Nephron progenitor cell (in vitro differentiated cells): ENCODE data around the gene ACTL6B.
"Not testable (repeated sequence)": the region's sequence is repeated elsewhere in the genome, so short reads cannot be mapped to it uniquely, and the experiment has no call there.

Experiments
- DNase-seq: peaks from one replicate; pipeline ENCODE4 v3.0.0; 2021
- H3K27ac Mint-ChIP-seq: 2 replicates; pipeline ENCODE4 v1.8.0; 2021; ENCODE audit warnings: mild to moderate bottlenecking, moderate library complexity, mixed read lengths
- H3K27me3 Mint-ChIP-seq: 2 replicates; pipeline ENCODE4 v1.8.0; 2021; ENCODE audit warnings: mild to moderate bottlenecking, low read depth, mixed read lengths; ENCODE audit not compliant: poor library complexity
- H3K36me3 Mint-ChIP-seq: 2 replicates; pipeline ENCODE4 v1.8.0; 2021; ENCODE audit warnings: low read depth, mixed read lengths
- H3K4me1 Mint-ChIP-seq: 2 replicates; pipeline ENCODE4 v1.8.0; 2021; ENCODE audit warnings: mixed read lengths
- H3K4me3 Mint-ChIP-seq: 2 replicates; pipeline ENCODE4 v1.8.0; 2021; ENCODE audit warnings: mild to moderate bottlenecking, moderate library complexity, mixed read lengths
- H3K9me3 Mint-ChIP-seq: 2 replicates; pipeline ENCODE4 v1.8.0; 2021; ENCODE audit warnings: mild to moderate bottlenecking, moderate library complexity, mixed read lengths
- TF ChIP-seq, protein P1 (sequence below): fragments of 200-600 bp; sonication (generic); IDR thresholded peaks from 2 replicates; pipeline ENCODE4 v1.5.0; 2021; ENCODE audit warnings: antibody characterized with exemption

ACTL6B gene

DNA sequence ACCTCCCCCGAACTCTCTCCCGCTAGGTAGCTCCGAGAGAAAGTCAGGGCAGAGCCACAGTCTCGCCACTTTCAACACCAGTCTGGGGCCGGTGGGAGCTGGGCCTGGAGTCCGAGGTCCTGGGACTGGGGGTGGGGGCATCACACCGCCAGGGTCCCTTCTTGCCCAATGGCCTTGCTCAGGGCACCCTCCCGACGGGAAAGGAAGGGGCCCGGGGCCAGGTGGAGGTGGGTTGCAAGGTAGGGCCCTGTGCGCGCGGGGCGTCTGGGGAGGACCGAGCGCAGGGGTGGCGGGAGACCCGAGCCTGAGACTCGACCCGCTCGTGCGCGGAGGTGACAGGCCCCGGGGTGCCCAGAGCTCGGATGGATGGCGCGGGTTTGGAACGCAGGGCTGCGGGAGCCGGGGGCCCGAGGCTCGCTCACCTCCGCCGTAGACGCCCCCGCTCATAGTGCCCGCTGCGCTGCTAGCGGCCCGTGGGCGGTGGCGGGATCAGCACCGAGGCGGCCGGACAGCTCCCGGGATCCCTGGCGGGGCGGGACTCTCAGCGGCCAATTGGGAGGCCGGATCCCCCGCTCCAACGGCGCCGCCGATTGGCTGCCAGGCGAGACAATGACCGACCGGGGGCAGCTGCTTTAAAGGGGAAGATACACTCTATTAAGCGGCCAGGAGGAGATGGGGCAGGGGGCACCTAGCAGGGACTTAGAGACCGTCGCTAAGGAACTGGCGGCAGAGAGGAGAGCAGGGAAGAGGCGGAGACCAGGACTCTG lies at the start of gene ACTL6B:
Gene ACTL6B (minus strand): TSS at position 541 of the 767 bp plus-strand sequence. CDS start 94 bp downstream, at position 447.
- no peak within 1 kb of the TSS for H3K4me3 Mint-ChIP-seq
- H3K9me3 Mint-ChIP-seq: peaks cover 11% of the 10 kb centered on the region
- H3K27ac Mint-ChIP-seq: no peak within 1 kb of the TSS
- H3K4me1 Mint-ChIP-seq: no peaks in the 10 kb centered on the region
- peaks cover 89% of the 10 kb centered on the region for H3K27me3 Mint-ChIP-seq
- TF ChIP-seq, protein P1, sequence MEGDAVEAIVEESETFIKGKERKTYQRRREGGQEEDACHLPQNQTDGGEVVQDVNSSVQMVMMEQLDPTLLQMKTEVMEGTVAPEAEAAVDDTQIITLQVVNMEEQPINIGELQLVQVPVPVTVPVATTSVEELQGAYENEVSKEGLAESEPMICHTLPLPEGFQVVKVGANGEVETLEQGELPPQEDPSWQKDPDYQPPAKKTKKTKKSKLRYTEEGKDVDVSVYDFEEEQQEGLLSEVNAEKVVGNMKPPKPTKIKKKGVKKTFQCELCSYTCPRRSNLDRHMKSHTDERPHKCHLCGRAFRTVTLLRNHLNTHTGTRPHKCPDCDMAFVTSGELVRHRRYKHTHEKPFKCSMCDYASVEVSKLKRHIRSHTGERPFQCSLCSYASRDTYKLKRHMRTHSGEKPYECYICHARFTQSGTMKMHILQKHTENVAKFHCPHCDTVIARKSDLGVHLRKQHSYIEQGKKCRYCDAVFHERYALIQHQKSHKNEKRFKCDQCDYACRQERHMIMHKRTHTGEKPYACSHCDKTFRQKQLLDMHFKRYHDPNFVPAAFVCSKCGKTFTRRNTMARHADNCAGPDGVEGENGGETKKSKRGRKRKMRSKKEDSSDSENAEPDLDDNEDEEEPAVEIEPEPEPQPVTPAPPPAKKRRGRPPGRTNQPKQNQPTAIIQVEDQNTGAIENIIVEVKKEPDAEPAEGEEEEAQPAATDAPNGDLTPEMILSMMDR: no peak
- DNase-seq: peak; percentile 93
- no peaks in the 10 kb centered on the region for H3K36me3 Mint-ChIP-seq

DNA sequence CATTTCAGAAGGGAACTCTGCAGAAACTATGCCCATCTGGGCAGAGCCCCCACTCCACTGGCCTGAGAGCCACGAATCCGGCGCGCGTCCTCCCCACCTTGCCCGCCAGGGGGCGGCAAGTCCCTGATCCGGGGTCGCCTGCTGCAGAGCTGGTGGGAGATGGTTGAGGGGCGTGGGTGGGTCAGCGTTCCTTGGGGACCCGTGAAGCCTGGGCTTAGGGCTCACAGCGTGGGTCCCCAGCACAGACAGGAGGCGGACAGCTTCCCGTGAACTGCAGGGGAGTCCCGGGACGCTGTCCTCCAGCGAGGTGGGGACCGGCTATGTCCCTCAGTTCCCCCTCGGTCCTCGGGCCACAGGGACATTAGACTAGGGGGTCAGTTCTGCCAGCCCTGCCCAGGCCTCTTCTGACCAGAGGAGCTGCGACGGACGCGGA lies 49.1 kb upstream of the ACTL6B start:
- Mint-ChIP-seq H3K27me3 (peaks cover 17% of the 10 kb centered on the region), H3K4me1 (peaks cover 18% of the 10 kb centered on the region), H3K27ac (peak overlapping the region; percentile 75), H3K4me3 (peak overlapping the region; percentile 99), H3K9me3 (no peaks in the 10 kb centered on the region), H3K36me3 (peaks cover 8% of the 10 kb centered on the region)
- DNase-seq: peak; percentile 93
- TF ChIP-seq, protein P1: peak; percentile 94

DNA sequence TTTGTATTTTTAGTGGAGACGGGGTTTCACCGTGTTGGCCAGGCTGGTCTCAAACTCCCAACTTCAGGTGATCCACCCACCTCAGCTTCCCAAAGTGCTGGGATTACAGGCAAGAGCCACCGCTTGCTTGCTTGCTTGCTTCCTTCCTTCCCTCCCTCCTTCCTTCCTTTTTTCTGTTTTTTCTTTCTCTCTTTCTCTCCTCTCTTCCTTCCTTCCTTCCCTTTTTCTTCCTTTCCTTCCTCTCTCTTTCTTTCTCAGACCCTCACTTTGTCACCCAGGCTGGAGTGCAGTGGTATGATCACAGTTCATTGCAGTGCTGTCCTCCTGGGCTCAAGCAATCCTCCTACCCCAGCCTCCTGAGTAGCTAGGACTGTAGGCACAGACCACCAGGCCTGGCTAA lies 44.8 kb upstream of the ACTL6B start:
- H3K27me3 Mint-ChIP-seq: peaks cover 41% of the 10 kb centered on the region
- H3K4me1 Mint-ChIP-seq, H3K27ac Mint-ChIP-seq, H3K9me3 Mint-ChIP-seq, H3K36me3 Mint-ChIP-seq, H3K4me3 Mint-ChIP-seq, DNase-seq: not testable (repeated sequence)

DNA sequence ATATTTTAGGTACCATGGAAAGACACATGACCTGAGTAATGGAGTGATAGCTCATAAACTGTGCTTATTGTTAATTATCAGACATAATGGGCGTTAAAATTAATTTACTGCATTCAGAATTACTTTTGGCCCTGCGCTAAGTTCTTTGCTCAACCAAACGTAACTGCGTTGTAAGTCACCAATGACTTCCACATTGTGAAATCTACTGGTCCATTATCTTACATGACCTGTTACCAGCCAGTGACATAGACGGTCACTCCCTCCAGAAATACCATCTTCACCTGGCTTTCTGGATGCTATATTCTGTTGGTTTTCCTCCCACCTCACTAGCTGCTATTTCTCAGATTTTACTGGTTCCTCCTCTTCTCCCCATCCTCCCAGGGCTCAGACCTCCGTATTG lies 42.8 kb upstream of the ACTL6B start:
- H3K27me3 Mint-ChIP-seq: peaks cover 56% of the 10 kb centered on the region
- no peak overlapping the region for H3K4me3 Mint-ChIP-seq
- no peaks in the 10 kb centered on the region for H3K9me3 Mint-ChIP-seq

GRCh38 chr7:100696123-100696521 lies 39.9 kb upstream of the ACTL6B start:
- no peak overlapping the region for H3K27ac Mint-ChIP-seq

More for the DNA sequence above, 42.8 kb upstream of the ACTL6B start:
- H3K4me1 Mint-ChIP-seq: peaks cover 5% of the 10 kb centered on the region
- DNase-seq: no peak
- H3K27ac Mint-ChIP-seq: no peak overlapping the region
- TF ChIP-seq, protein P1: no peak
- H3K36me3 Mint-ChIP-seq: no peaks in the 10 kb centered on the region

DNA sequence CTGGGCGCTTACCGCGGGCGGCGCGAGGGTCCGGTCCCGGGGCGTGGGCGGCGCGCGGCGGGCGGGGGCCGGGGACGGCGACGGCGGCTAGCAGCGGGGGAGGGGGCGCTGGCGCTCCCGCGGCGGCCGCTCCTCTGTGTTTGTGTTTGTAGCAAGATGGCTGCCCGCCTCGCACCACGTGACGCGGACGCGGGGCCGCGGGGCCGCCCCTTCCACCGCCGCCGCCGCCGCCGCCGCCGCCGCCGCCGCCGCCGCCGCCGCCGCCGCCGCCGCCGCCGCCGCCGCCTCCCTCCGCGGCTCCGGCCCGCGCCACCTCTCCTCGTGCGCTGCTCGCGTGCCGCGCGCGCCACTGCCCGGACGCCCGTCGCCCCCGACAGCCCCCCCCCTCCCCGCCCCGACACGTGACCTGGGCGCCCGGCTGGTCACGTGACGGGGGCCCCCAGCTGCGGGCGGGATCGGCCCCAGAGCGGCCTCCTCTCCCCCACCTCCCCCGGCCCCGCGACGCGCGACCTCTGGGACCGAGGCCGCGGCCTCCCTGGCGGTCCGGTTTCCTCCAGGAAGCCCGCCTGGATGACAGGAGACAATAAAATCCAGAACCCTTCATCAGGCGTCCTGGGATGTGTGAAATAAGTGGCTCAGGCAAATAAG lies 38.0 kb upstream of the ACTL6B start, which contains the start of gene GIGYF1:
Gene GIGYF1 (minus strand): TSS at position 153 of the 648 bp plus-strand sequence. CDS start 6,012 bp downstream, outside the sequence.
- Mint-ChIP-seq H3K4me3 (peak within 1 kb of the TSS; percentile 98), H3K9me3 (no peaks in the 10 kb centered on the region), H3K36me3 (peaks cover under 1% of the 10 kb centered on the region), H3K27ac (peak within 1 kb of the TSS; percentile 92), H3K27me3 (peaks cover 30% of the 10 kb centered on the region), H3K4me1 (peaks cover 36% of the 10 kb centered on the region)
- TF ChIP-seq, protein P1: no peak
- peak; percentile 82 for DNase-seq

More at GRCh38 chr7:100696123-100696521, 39.9 kb upstream of the ACTL6B start:
- H3K9me3 Mint-ChIP-seq: no peaks in the 10 kb centered on the region
- peaks cover 49% of the 10 kb centered on the region for H3K27me3 Mint-ChIP-seq
- DNase-seq: no peak
- H3K4me3 Mint-ChIP-seq: peak overlapping the region; percentile 64
- peaks cover 26% of the 10 kb centered on the region for H3K4me1 Mint-ChIP-seq
- TF ChIP-seq, protein P1: no peak
- no peaks in the 10 kb centered on the region for H3K36me3 Mint-ChIP-seq
